SK-N-SH (cell line): ENCODE results near the gene CHMP1B. TPM values are rescaled to one million over a fixed set of nuclear protein-coding genes. Genes with fewer than 3 reads are reported as not detected.

Experiments used
- CTCF ChIA-PET: fragments of 300-600, 350-600 bp; formaldehyde crosslinking; extraction: SDS; loops from one replicate; lab custom pipeline; 2021; lab: Yijun Ruan, JAX
- POLR2A ChIA-PET: fragments of 350-600 bp; sonication (Branson Sonifier 250); formaldehyde crosslinking; extraction: SDS; loops from one replicate; lab custom pipeline; 2020; ENCODE audit warnings: antibody characterized with exemption, inconsistent platforms; lab: Yijun Ruan, JAX
- DNase-seq: peaks from one replicate; pipeline ENCODE4 v3.0.0; 2012
- H2AFZ ChIP-seq: fragments of 200-600 bp; sonication (generic); 2 replicates; pipeline ENCODE4 v1.8.1; 2016; ENCODE audit warnings: antibody characterized with exemption, mild to moderate bottlenecking, low read depth
- H3F3A ChIP-seq: fragments of 200-600 bp; sonication (generic); replicated peaks from 2 replicates; pipeline ENCODE3; 2016; ENCODE audit warnings: antibody characterized with exemption, mild to moderate bottlenecking; ENCODE audit not compliant: insufficient read depth
- H3K27ac ChIP-seq, 2 experiments: fragments of 200-500 bp in 1 of 2; fragments of 200-600 bp in 1 of 2; sonication (Bioruptor generic) in 1 of 2; sonication (generic), shearing (Covaris generic) in 1 of 2; 2 replicates each; pipeline versions ENCODE4 v1.5.1 to v1.6.1; 2014 to 2016; ENCODE audit warnings: low read depth in 2 of 2, inconsistent platforms in 1 of 2, low read length in 1 of 2, mild to moderate bottlenecking in 1 of 2, mixed read lengths in 1 of 2
- H3K27me3 ChIP-seq: fragments of 200-600 bp; sonication (generic), shearing (Covaris generic); 2 replicates; pipeline ENCODE4 v1.6.1; 2016; ENCODE audit warnings: mixed run types; ENCODE audit not compliant: insufficient read depth
- H3K36me3 ChIP-seq, 2 experiments: fragments of 200-500 bp in 1 of 2; fragments of 200-600 bp in 1 of 2; sonication (Bioruptor generic) in 1 of 2; sonication (generic) in 1 of 2; replicated peaks in 1 of 2; 2 replicates each; pipeline versions ENCODE3 to v1.5.1; 2014 to 2016; ENCODE audit warnings: low read length in 1 of 2, mild to moderate bottlenecking in 1 of 2; ENCODE audit not compliant: insufficient read depth in 2 of 2, control insufficient read depth in 1 of 2
- H3K4me1 ChIP-seq, 2 experiments: fragments of 200-500 bp in 1 of 2; fragments of 200-600 bp in 1 of 2; sonication (Bioruptor generic) in 1 of 2; sonication (generic), shearing (Covaris generic) in 1 of 2; 2 replicates each; pipeline versions ENCODE4 v1.5.1 to v1.6.1; 2014 to 2016; ENCODE audit warnings: low read depth in 1 of 2, low read length in 1 of 2, mixed run types in 1 of 2; ENCODE audit not compliant: insufficient read depth in 2 of 2, control insufficient read depth in 1 of 2
- H3K4me2 ChIP-seq: fragments of 200-600 bp; sonication (generic), shearing (Covaris generic); 2 replicates; pipeline ENCODE4 v1.6.1; 2017; ENCODE audit warnings: mixed run types
- H3K4me3 ChIP-seq, 2 experiments: fragments of 200-500 bp in 1 of 2; fragments of 200-600 bp in 1 of 2; sonication (Bioruptor generic) in 1 of 2; sonication (generic), shearing (Covaris generic) in 1 of 2; 2 replicates each; pipeline versions ENCODE4 v1.5.1 to v1.8.1; 2014 to 2016; ENCODE audit warnings: low read depth in 2 of 2, inconsistent platforms in 1 of 2, low read length in 1 of 2, mild to moderate bottlenecking in 1 of 2, mixed read lengths in 1 of 2, moderate library complexity in 1 of 2
- H3K79me2 ChIP-seq: fragments of 200-600 bp; sonication (generic); 2 replicates; pipeline ENCODE4 v1.8.1; 2017; ENCODE audit warnings: mild to moderate bottlenecking; ENCODE audit not compliant: insufficient read depth
- H3K9ac ChIP-seq: fragments of 200-600 bp; sonication (generic); 2 replicates; pipeline ENCODE4 v1.6.1; 2017; ENCODE audit warnings: mixed run types
- H3K9me2 ChIP-seq: fragments of 200-600 bp; sonication (generic); 2 replicates; pipeline ENCODE4 v1.6.1; 2017; ENCODE audit warnings: mixed run types
- H3K9me3 ChIP-seq: fragments of 200-600 bp; sonication (generic); 2 replicates; pipeline ENCODE4 v1.6.1; 2017; ENCODE audit warnings: mixed run types, mild to moderate bottlenecking, moderate library complexity
- H4K20me1 ChIP-seq: fragments of 200-600 bp; sonication (generic); 2 replicates; pipeline ENCODE4 v1.6.1; 2017; ENCODE audit warnings: mild to moderate bottlenecking, mixed run types; ENCODE audit not compliant: insufficient read depth
- CTCF ChIP-seq: fragments of 200-600 bp; sonication (generic); IDR thresholded peaks from 2 replicates; pipeline ENCODE4 v1.6.1; 2017; ENCODE audit warnings: antibody characterized with exemption, mild to moderate bottlenecking, moderate library complexity
- EZH2phosphoT487 ChIP-seq: fragments of 200-600 bp; sonication (generic); IDR thresholded peaks from 2 replicates; pipeline ENCODE4 v1.6.1; 2017; ENCODE audit warnings: low read depth, mixed run types, mild to moderate bottlenecking, antibody characterized with exemption, moderate library complexity, borderline replicate concordance
- GATA2 ChIP-seq: sonication (generic); formaldehyde crosslinking; IDR thresholded peaks from 2 replicates; pipeline ENCODE4 v1.5.0; 2020; ENCODE audit warnings: mild to moderate bottlenecking, missing genetic modification reagents
- NRF1 ChIP-seq: IDR thresholded peaks from 2 replicates; pipeline ENCODE4 v1.6.1; 2012; ENCODE audit warnings: low read depth, mild to moderate bottlenecking, low read length
- SMC3 ChIP-seq: IDR thresholded peaks from 2 replicates; pipeline ENCODE4 v1.6.1; 2012; ENCODE audit warnings: low read depth, low read length, improper control_type of control experiment
- USF2 ChIP-seq: fragments of 150-350 bp; IDR thresholded peaks from 2 replicates; pipeline ENCODE4 v1.6.1; 2017; ENCODE audit warnings: antibody characterized with exemption, low read length, low read depth, borderline replicate concordance
- ZBTB33 ChIP-seq: IDR thresholded peaks from 2 replicates; pipeline ENCODE4 v1.4.0; 2012; ENCODE audit warnings: low read depth, borderline replicate concordance
- WGBS: methylation state at CpG from one replicate; pipeline ENCODE4 v1.1.6; 2017; ENCODE audit warnings: low lambda C conversion rate; 5-methylcytosine and 5-hydroxymethylcytosine counted together
- polyA plus RNA-seq, 3 experiments: library from polyadenylated mRNA; depleted of rRNA; stranded (reverse); fragments of >200 nt; gene quantifications; 2 replicates each; pipeline ENCODE4 v1.2.3, GENCODE V29; 2012

The CHMP1B gene
- polyA plus RNA-seq, 1 of the 3 experiments (the other 2 are of a cell fraction): 52.4 TPM

GRCh38 chr18:11840493-11840892, 10.7 kb upstream of the CHMP1B start:
- Histone ChIP-seq H3K4me3 (no peak overlapping the region), H3K36me3 (no peaks in the 10 kb centered on the region), H3K27ac (no peak overlapping the region), H3K79me2 (no peaks in the 10 kb centered on the region), H4K20me1 (no peaks in the 10 kb centered on the region), H3F3A (no peaks in the 10 kb centered on the region), H3K4me2 (no peak overlapping the region), H2AFZ (no peak overlapping the region), H3K9me2 (no peaks in the 10 kb centered on the region), H3K9ac (no peak overlapping the region), H3K4me1 (no peaks in the 10 kb centered on the region), H3K27me3 (peaks cover 43% of the 10 kb centered on the region; the same call in 1 of the 2 replicates), H3K9me3 (no peaks in the 10 kb centered on the region)
- no peak for DNase-seq
- POLR2A ChIA-PET: no interaction called here
- CTCF ChIA-PET: interaction anchor here (0.7 kb wide), 1 partner anchor 26 kb away, joined by 3 read pairs; no protein-coding TSS in a partner anchor
- TF ChIP-seq CTCF (no peak), SMC3 (no peak), ZBTB33 (no peak)
- WGBS: 20% methylated on average over 6 of the region's 6 CpGs

- Histone ChIP-seq H3K27ac (no peak overlapping the region), H3K9me2 (no peaks in the 10 kb centered on the region), H4K20me1 (no peaks in the 10 kb centered on the region), H3F3A (no peaks in the 10 kb centered on the region), H2AFZ (no peak overlapping the region), H3K4me1 (no peaks in the 10 kb centered on the region), H3K4me3 (no peak overlapping the region), H3K36me3 (no peaks in the 10 kb centered on the region), H3K79me2 (no peaks in the 10 kb centered on the region), H3K9me3 (no peaks in the 10 kb centered on the region), H3K27me3 (peaks cover 31% of the 10 kb centered on the region; the same call in 1 of the 2 replicates), H3K9ac (no peak overlapping the region), H3K4me2 (no peak overlapping the region)
- WGBS: 12% methylated on average over 4 of the region's 5 CpGs
- DNase-seq: no peak
- ChIA-PET POLR2A (no interaction called here), CTCF (no interaction called here)
- TF ChIP-seq NRF1 (no peak), EZH2phosphoT487 (no peak), USF2 (no peak), GATA2 (CRISPR knock-in tag) (no peak)
These were observed 8.7 kb upstream of the CHMP1B start for GRCh38 chr18:11842562-11842961.
